GM12878 (cell line): ENCODE results near the gene EML1. TPM values are rescaled to one million over a fixed set of nuclear protein-coding genes. Genes with fewer than 3 reads are reported as not detected.

Source experiments
- ATAC-seq: fragments of 200-7000 bp; cut with Tn5 transposase; 3 replicates; pipeline ENCODE4 v1.9.1; 2020; ENCODE audit warnings: mild to moderate bottlenecking, moderate library complexity
- BruUV-seq: library from RNA; stranded (reverse); fragments of 400-500 nt; replicated peaks from 2 replicates; lab custom pipeline; 2021; lab: Mats Ljungman, UMichigan
- CTCF ChIA-PET: fragments of 300-600 bp; sonication (Branson Sonifier 250); formaldehyde crosslinking; extraction: SDS; loops from one replicate; lab custom pipeline; 2021; ENCODE audit warnings: inconsistent platforms; lab: Yijun Ruan, JAX
- POLR2A ChIA-PET: fragments of 350-600 bp; formaldehyde crosslinking; extraction: SDS; loops from one replicate; lab custom pipeline; 2021; ENCODE audit warnings: inconsistent platforms; lab: Charles Lee
- RAD21 ChIA-PET: fragments of 300-600 bp; sonication (Branson Sonifier 250); formaldehyde crosslinking; loops from one replicate; lab custom pipeline; 2023; ENCODE audit warnings: antibody characterized with exemption; ENCODE audit not compliant: unreplicated experiment; lab: Charles Lee
- SMC1A ChIA-PET: fragments of 300-600 bp; sonication (Branson Sonifier 250); formaldehyde crosslinking; loops from one replicate; lab custom pipeline; 2023; ENCODE audit not compliant: unreplicated experiment, uncharacterized antibody; lab: Charles Lee
- DNase-seq: peaks from one replicate; pipeline ENCODE4 v3.0.0-alpha.2; 2011; ENCODE audit warnings: low read depth, low spot score
- FAIRE-seq: peaks from 3 replicates; lab custom pipeline; 2011; peaks lifted over from hg19 to GRCh38; lab: Jason Lieb, UNC
- H2AFZ ChIP-seq: 2 replicates; pipeline ENCODE4 v1.6.0; 2011; ENCODE audit warnings: low read depth, low read length, control low read depth; ENCODE audit not compliant: control insufficient read depth
- H3K27ac ChIP-seq: 2 replicates; pipeline ENCODE4 v1.5.1; 2011; ENCODE audit warnings: control low read depth; ENCODE audit not compliant: control insufficient read depth, insufficient read depth
- H3K27me3 ChIP-seq, 2 experiments: replicated peaks in 1 of 2; 2 replicates each; pipeline versions ENCODE4 v1.6.0 to v1.6.1; 2011; ENCODE audit warnings: low read length in 1 of 2; ENCODE audit not compliant: control insufficient read depth in 2 of 2, insufficient read depth in 2 of 2
- H3K36me3 ChIP-seq, 2 experiments: 2 replicates each; pipeline ENCODE4 v1.5.1; 2011; ENCODE audit warnings: low read length in 1 of 2; ENCODE audit not compliant: control insufficient read depth in 2 of 2, insufficient read depth in 2 of 2
- H3K4me1 ChIP-seq: 2 replicates; pipeline ENCODE4 v1.6.1; 2011; ENCODE audit warnings: mild to moderate bottlenecking, low read length, moderate library complexity, mixed read lengths; ENCODE audit not compliant: control insufficient read depth, insufficient read depth
- H3K4me2 ChIP-seq: 2 replicates; pipeline ENCODE4 v1.6.0; 2011; ENCODE audit warnings: control low read depth; ENCODE audit not compliant: control insufficient read depth, insufficient read depth
- H3K4me3 ChIP-seq: fragments of 200-600 bp; sonication (generic); 2 replicates; pipeline ENCODE4 v1.5.1; 2016
- H3K79me2 ChIP-seq: 2 replicates; pipeline ENCODE4 v1.6.0; 2011; ENCODE audit warnings: low read length; ENCODE audit not compliant: control insufficient read depth, insufficient read depth
- H3K9ac ChIP-seq: 2 replicates; pipeline ENCODE4 v1.8.0; 2011; ENCODE audit warnings: low read length, control low read depth, mixed read lengths; ENCODE audit not compliant: control insufficient read depth, insufficient read depth
- H3K9me3 ChIP-seq: replicated peaks from 3 replicates; pipeline ENCODE4 v1.5.1; 2011; ENCODE audit warnings: mild to moderate bottlenecking, low read length; ENCODE audit not compliant: control insufficient read depth, insufficient read depth
- H4K20me1 ChIP-seq: 2 replicates; pipeline ENCODE4 v1.6.0; 2011; ENCODE audit not compliant: control insufficient read depth, insufficient read depth
- BCL3 ChIP-seq: IDR thresholded peaks from 2 replicates; pipeline ENCODE4 v1.6.1; 2011; ENCODE audit warnings: borderline replicate concordance, low read depth, mild to moderate bottlenecking, moderate library complexity, low read length; ENCODE audit not compliant: insufficient read depth, poor library complexity, severe bottlenecking
- BHLHE40 ChIP-seq, 2 experiments: fragments of 450-650 bp in 1 of 2; IDR thresholded peaks; 2 replicates each; pipeline ENCODE4 v1.6.1; 2011 to 2017; ENCODE audit warnings: low read depth in 2 of 2, borderline replicate concordance in 1 of 2, improper control_type of control experiment in 1 of 2, low read length in 1 of 2, mild to moderate bottlenecking in 1 of 2
- CBFB ChIP-seq: IDR thresholded peaks from 2 replicates; pipeline ENCODE4 v1.6.1; 2016; ENCODE audit warnings: antibody characterized with exemption, low read depth
- DPF2 ChIP-seq: fragments of 450-650 bp; IDR thresholded peaks from 2 replicates; pipeline ENCODE4 v1.6.1; 2017; ENCODE audit warnings: mild to moderate bottlenecking
- ESRRA ChIP-seq: IDR thresholded peaks from 2 replicates; pipeline ENCODE4 v1.6.1; 2012; ENCODE audit warnings: mild to moderate bottlenecking, low read length, improper control_type of control experiment
- IKZF1 ChIP-seq: fragments of 450-650 bp; conservative IDR thresholded peaks from 2 replicates; pipeline ENCODE4 v1.6.1; 2017; ENCODE audit warnings: antibody characterized with exemption, mild to moderate bottlenecking
- NRF1 ChIP-seq: conservative IDR thresholded peaks from 2 replicates; pipeline ENCODE4 v1.6.1; 2011; ENCODE audit warnings: mild to moderate bottlenecking, low read depth, low read length, improper control_type of control experiment
- POLR2A ChIP-seq: IDR thresholded peaks from 2 replicates; pipeline ENCODE4 v1.6.1; 2011; ENCODE audit warnings: low read depth, mild to moderate bottlenecking, low read length
- SIX5 ChIP-seq: IDR thresholded peaks from 2 replicates; pipeline ENCODE4 v1.6.1; 2011; ENCODE audit warnings: mild to moderate bottlenecking, low read depth, low read length, moderate library complexity; ENCODE audit not compliant: severe bottlenecking
- TCF12 ChIP-seq: IDR thresholded peaks from 2 replicates; pipeline ENCODE4 v1.6.1; 2011; ENCODE audit warnings: low read depth, mild to moderate bottlenecking, low read length
- YY1 ChIP-seq: IDR thresholded peaks from 2 replicates; pipeline ENCODE4 v1.6.1; 2011; ENCODE audit warnings: low read depth, mild to moderate bottlenecking, low read length
- ZNF217 ChIP-seq: fragments of 450-650 bp; IDR thresholded peaks from 2 replicates; pipeline ENCODE4 v1.6.1; 2017; ENCODE audit warnings: antibody characterized with exemption, mild to moderate bottlenecking
- WGBS: methylation state at CpG from one replicate; pipeline ENCODE4 v1.1.6; 2016; ENCODE audit warnings: low lambda C conversion rate; ENCODE audit not compliant: insufficient replicate concordance, insufficient coverage; ENCODE audit errors: missing lambda C conversion rate; 5-methylcytosine and 5-hydroxymethylcytosine counted together
- in situ Hi-C: fragments of 300-500 bp; cut with MboI; formaldehyde crosslinking; loops from 9 replicates; pipeline ENCODE4 v1.14.3; 2018; ENCODE audit warnings: mixed read lengths
- intact Hi-C: fragments of 100-400 bp; cut with micrococcal nuclease; formaldehyde crosslinking; loops from one replicate; pipeline ENCODE4 v1.14.2; 2022; ENCODE audit not compliant: unreplicated experiment
- polyA plus RNA-seq, 11 experiments: library from polyadenylated mRNA; depleted of rRNA in 4 of 11; unstranded in 6 of 11; stranded (reverse) in 5 of 11; fragments of >200 nt; fragmentation: Nextera tagmentation in 4 of 11; fragmentation: Illumina TruSeq in 1 of 11; extraction: Ambion mirVana in 4 of 11; extraction: Trizol in 1 of 11; gene quantifications; 1 replicate in 1 of 11; 2 replicates in 10 of 11; pipeline versions ENCODE4 v1.2.1 to v1.2.3, GENCODE V29; 2011 to 2016; ENCODE audit warnings: inconsistent platforms in 2 of 11, missing spikeins in 2 of 11, low read depth in 1 of 11
- total RNA-seq, 4 experiments: library from RNA; depleted of rRNA in 3 of 4; stranded (reverse); fragments of >200 nt in 3 of 4; fragmentation: Illumina TruSeq in 1 of 4; extraction: Trizol in 1 of 4; gene quantifications; 2 replicates each; pipeline versions ENCODE4 v1.2.1 to v1.2.3, GENCODE V29; 2013 to 2021
- TF ChIP-seq, protein P1 (sequence below): IDR thresholded peaks from 2 replicates; pipeline ENCODE4 v1.6.1; 2012; ENCODE audit warnings: low read depth, low read length, improper control_type of control experiment

Gene EML1
- total and polyA plus RNA-seq, 10 of the 15 experiments (the other 5 are each of a cell fraction or from before 2014, with no cell fraction given): 0.05 to 3.4 (median 0.11) TPM; not detected in 3

DNA sequence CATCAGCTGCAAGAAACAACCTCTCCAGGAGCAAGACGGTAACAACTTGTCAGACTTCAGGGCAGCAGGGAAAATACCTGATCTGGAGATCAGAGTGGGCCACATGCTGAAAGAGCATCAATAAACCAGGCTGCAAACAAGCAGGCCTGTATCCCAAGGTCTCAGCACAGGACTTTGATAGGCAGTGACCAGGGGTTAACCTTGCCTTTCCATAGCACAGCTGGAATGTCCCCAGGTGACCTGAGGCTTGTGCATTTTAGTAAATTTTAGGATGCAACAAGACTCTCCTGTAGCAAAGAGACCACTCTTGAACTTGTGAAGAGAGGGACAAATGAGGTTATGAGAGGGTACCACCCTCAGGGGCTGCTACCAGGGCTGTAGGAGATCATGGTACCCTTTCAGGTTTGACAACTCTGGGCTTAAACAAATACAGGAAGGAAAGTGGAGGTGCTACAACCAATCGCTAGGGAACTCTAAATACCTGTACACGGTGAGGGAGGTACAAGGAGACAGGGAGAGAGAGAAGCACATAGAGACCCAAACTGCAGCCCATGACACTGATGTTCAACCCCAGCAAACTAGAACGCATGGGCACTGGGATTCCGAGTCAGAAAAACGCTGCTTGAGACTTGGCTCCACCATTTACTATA lies 176.6 kb downstream of the EML1 start:
- POLR2A ChIA-PET: no interaction called here
- H2AFZ ChIP-seq: no peak overlapping the region
- H3K9me3 ChIP-seq: no peaks in the 10 kb centered on the region
- no peak overlapping the region for H3K27ac ChIP-seq
- intact Hi-C loops: no loop called here
- no peak for DNase-seq
- H3K4me1 ChIP-seq: no peaks in the 10 kb centered on the region
- ATAC-seq: no peak
- H3K27me3 ChIP-seq: peaks cover 0 to 5% of the 10 kb centered on the region in 2 experiments; a peak in 2 of 4 replicates
- no peak overlapping the region for H3K4me3 ChIP-seq
- 69% methylated on average over 6 of the region's 6 CpGs for WGBS
- no peak for FAIRE-seq
- RAD21 ChIA-PET: no interaction called here
- CTCF ChIA-PET: no interaction called here
- H4K20me1 ChIP-seq: no peaks in the 10 kb centered on the region; the same call in 1 of the 2 replicates
- TF ChIP-seq ESRRA (no peak), SIX5 (no peak), ZNF217 (no peak)
- H3K79me2 ChIP-seq: no peaks in the 10 kb centered on the region
- H3K9ac ChIP-seq: no peak overlapping the region
- no peaks in the 10 kb centered on the region for H3K36me3 ChIP-seq
- SMC1A ChIA-PET: no interaction called here
- H3K4me2 ChIP-seq: no peak overlapping the region
- in situ Hi-C loops: no loop called here
- BruUV-seq: no TSS peak

- peak; percentile 86 for ATAC-seq
- Histone ChIP-seq H3K4me3 (peak overlapping the region; percentile 63; the same call in 1 of the 2 replicates), H2AFZ (peak overlapping the region; percentile 62; the same call in 1 of the 2 replicates), H3K9ac (no peak overlapping the region), H3K36me3 (no peaks in the 10 kb centered on the region), H3K4me2 (peak overlapping the region; percentile 59), H3K4me1 (no peaks in the 10 kb centered on the region), H3K79me2 (no peaks in the 10 kb centered on the region), H3K9me3 (no peaks in the 10 kb centered on the region), H4K20me1 (no peaks in the 10 kb centered on the region; the same call in 1 of the 2 replicates), H3K27ac (no peak overlapping the region), H3K27me3 (peaks cover 0 to 5% of the 10 kb centered on the region in 2 experiments; a peak in 2 of 4 replicates)
- intact Hi-C loops (no loop called here), in situ Hi-C loops (no loop called here)
- POLR2A ChIA-PET: interaction anchor here (0.5 to 0.7 kb wide), 3 partner anchors 10 to 243 kb away, joined by 3 to 4 read pairs (median 4); no protein-coding TSS in a partner anchor
- BruUV-seq: no TSS peak
- CTCF ChIA-PET: interaction anchor here (1.0 to 1.1 kb wide), 2 partner anchors 12 to 25 kb away, joined by 5 read pairs; no protein-coding TSS in a partner anchor
- 28% methylated on average over 51 of the region's 117 CpGs for WGBS
- FAIRE-seq: no peak
- SMC1A ChIA-PET: no interaction called here
- no peak for DNase-seq
- RAD21 ChIA-PET: interaction anchor here (1.9 kb wide), 1 partner anchor 11 kb away, joined by 4 read pairs; no protein-coding TSS in a partner anchor
- no peak for TF ChIP-seq BCL3
- TF ChIP-seq CBFB: no peak
- 0 out of 2 replicates have a peak, but pooled peaks have one; percentile 24 for TF ChIP-seq TCF12
- TF ChIP-seq IKZF1: peak; percentile 47; the same call in 1 of the 2 replicates
- TF ChIP-seq, protein P1, sequence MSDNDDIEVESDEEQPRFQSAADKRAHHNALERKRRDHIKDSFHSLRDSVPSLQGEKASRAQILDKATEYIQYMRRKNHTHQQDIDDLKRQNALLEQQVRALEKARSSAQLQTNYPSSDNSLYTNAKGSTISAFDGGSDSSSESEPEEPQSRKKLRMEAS: no peak
- TF ChIP-seq DPF2: peak; percentile 63
- TF ChIP-seq POLR2A: peak; percentile 48; the same call in 1 of the 2 replicates
- peak; percentile 73 for TF ChIP-seq YY1
- TF ChIP-seq NRF1: no peak
- TF ChIP-seq BHLHE40 (IDR thresholded peaks at IDR 0.05; ENCODE audit: borderline replicate concordance in 1 of 2, low read depth in 2 of 2, low read length in 1 of 2): peak in 1 of 2 experiments; percentile 73; a peak in 2 of 4 replicates
These were observed 178.1 kb downstream of the EML1 start for GRCh38 chr14:99971087-99971940.
